Suprapubic skin (tissue), 4 donors: Measurements from ENCODE around the gene PGA4.

Experiments
- EP300 ChIP-seq: sonication (generic); formaldehyde crosslinking; IDR thresholded peaks from one replicate; pipeline ENCODE4 v1.6.1; 2017; ENCODE audit warnings: antibody characterized with exemption
- POLR2A ChIP-seq, 2 donors: fragments of 450-650 bp; IDR thresholded peaks; one replicate each; pipeline ENCODE4 v1.6.1; 2017; ENCODE audit warnings: antibody characterized with exemption in 2 of 2, mild to moderate bottlenecking in 2 of 2, moderate library complexity in 2 of 2
- POLR2AphosphoS5 ChIP-seq, 3 donors: sonication (generic); formaldehyde crosslinking; IDR thresholded peaks; one replicate each; pipeline ENCODE4 v1.6.1; 2017; ENCODE audit warnings: antibody characterized with exemption in 3 of 3
- TF ChIP-seq, protein P1 (sequence below), 2 donors: fragments of 200-600 bp in 1 of 2; fragments of 450-650 bp in 1 of 2; sonication (generic) in 1 of 2; IDR thresholded peaks; one replicate each; pipeline ENCODE4 v1.5.1; 2016 to 2019; ENCODE audit warnings: antibody characterized with exemption in 2 of 2, mild to moderate bottlenecking in 1 of 2, moderate library complexity in 1 of 2

DNA sequence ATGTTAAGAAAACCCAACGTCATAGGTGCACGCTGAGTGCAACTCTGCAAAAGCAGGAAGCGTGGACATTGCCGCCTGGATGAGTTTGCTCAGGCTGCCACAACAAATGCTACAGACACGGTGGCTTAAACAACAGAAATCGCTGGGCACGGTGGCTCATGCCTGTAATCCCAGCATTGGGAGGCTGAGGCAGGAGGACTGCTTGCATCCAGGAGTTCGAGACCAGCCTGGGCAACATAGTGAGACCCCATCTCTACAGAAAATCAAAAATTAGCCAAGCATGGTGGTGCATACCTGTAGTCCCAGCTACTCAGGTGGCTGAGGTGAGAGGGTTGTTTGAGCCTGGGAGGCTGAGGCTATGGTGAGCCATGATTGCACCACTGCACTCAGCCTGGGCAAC, 32.2 kb upstream of the PGA4 start:
- TF ChIP-seq, protein P1, sequence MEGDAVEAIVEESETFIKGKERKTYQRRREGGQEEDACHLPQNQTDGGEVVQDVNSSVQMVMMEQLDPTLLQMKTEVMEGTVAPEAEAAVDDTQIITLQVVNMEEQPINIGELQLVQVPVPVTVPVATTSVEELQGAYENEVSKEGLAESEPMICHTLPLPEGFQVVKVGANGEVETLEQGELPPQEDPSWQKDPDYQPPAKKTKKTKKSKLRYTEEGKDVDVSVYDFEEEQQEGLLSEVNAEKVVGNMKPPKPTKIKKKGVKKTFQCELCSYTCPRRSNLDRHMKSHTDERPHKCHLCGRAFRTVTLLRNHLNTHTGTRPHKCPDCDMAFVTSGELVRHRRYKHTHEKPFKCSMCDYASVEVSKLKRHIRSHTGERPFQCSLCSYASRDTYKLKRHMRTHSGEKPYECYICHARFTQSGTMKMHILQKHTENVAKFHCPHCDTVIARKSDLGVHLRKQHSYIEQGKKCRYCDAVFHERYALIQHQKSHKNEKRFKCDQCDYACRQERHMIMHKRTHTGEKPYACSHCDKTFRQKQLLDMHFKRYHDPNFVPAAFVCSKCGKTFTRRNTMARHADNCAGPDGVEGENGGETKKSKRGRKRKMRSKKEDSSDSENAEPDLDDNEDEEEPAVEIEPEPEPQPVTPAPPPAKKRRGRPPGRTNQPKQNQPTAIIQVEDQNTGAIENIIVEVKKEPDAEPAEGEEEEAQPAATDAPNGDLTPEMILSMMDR (IDR thresholded peaks at IDR 0.05), result no peak
- TF ChIP-seq POLR2A (IDR thresholded peaks at IDR 0.05), result no peak
- TF ChIP-seq POLR2AphosphoS5 (IDR thresholded peaks at IDR 0.05), result no peak
- no peak for TF ChIP-seq EP300
